WTC11 (cell line): ENCODE measurements around the gene EFHD2. TPM values are rescaled to one million over a fixed set of nuclear protein-coding genes. Genes with fewer than 3 reads are reported as not detected.

ENCODE experiments used
- ATAC-seq: fragments of 200-7000 bp; cut with Tn5 transposase; 2 replicates; pipeline ENCODE4 v1.10.0; 2021; ENCODE audit warnings: mild to moderate bottlenecking, moderate library complexity
- CTCF ChIA-PET: fragments of 300-600 bp; sonication (Branson Sonifier 250); formaldehyde crosslinking; loops from one replicate; lab custom pipeline; 2021; ENCODE audit warnings: antibody characterized with exemption; lab: Charles Lee
- POLR2A ChIA-PET: fragments of 350-600 bp; sonication (Branson Sonifier 250); formaldehyde crosslinking; loops from one replicate; lab custom pipeline; 2021; ENCODE audit warnings: antibody characterized with exemption; lab: Charles Lee
- DNase-seq: peaks from one replicate; pipeline ENCODE4 v3.0.0; 2021; ENCODE audit warnings: low spot score
- H3K27ac Mint-ChIP-seq: 2 replicates; pipeline ENCODE4 v1.8.0; 2021; ENCODE audit warnings: mixed read lengths
- H3K27me3 Mint-ChIP-seq: 2 replicates; pipeline ENCODE4 v1.8.0; 2021; ENCODE audit warnings: low read depth, mild to moderate bottlenecking, moderate library complexity, mixed read lengths
- H3K36me3 Mint-ChIP-seq: 2 replicates; pipeline ENCODE4 v1.8.0; 2021; ENCODE audit warnings: mixed read lengths
- H3K4me1 Mint-ChIP-seq: 2 replicates; pipeline ENCODE4 v1.8.0; 2022; ENCODE audit warnings: mixed read lengths
- H3K4me3 Mint-ChIP-seq: 2 replicates; pipeline ENCODE4 v1.8.0; 2021; ENCODE audit warnings: mild to moderate bottlenecking, moderate library complexity, mixed read lengths
- H3K9me3 Mint-ChIP-seq: 2 replicates; pipeline ENCODE4 v1.8.0; 2021; ENCODE audit warnings: mixed read lengths
- ATF1 ChIP-seq: sonication (generic); formaldehyde crosslinking; IDR thresholded peaks from 2 replicates; pipeline ENCODE4 v1.8.1; 2023; ENCODE audit warnings: mild to moderate bottlenecking, moderate library complexity, missing genetic modification reagents
- CREM ChIP-seq: sonication (generic); formaldehyde crosslinking; IDR thresholded peaks from 2 replicates; pipeline ENCODE4 v1.8.1; 2022; ENCODE audit warnings: mild to moderate bottlenecking, missing genetic modification reagents, moderate library complexity
- FOXJ3 ChIP-seq: sonication (generic); formaldehyde crosslinking; IDR thresholded peaks from 2 replicates; pipeline ENCODE4 v1.9.0; 2021; ENCODE audit warnings: missing genetic modification reagents, mild to moderate bottlenecking, borderline replicate concordance
- FOXP1 ChIP-seq: sonication (generic); formaldehyde crosslinking; IDR thresholded peaks from 2 replicates; pipeline ENCODE4 v1.8.0; 2022; ENCODE audit warnings: missing genetic modification reagents, mild to moderate bottlenecking, moderate library complexity, borderline replicate concordance
- MYBL2 ChIP-seq: sonication (generic); formaldehyde crosslinking; IDR thresholded peaks from 2 replicates; pipeline ENCODE4 v1.8.1; 2023; ENCODE audit warnings: mild to moderate bottlenecking, moderate library complexity, missing genetic modification reagents
- NFATC4 ChIP-seq: fragments of 250-450 bp; sonication (Bioruptor Pico); IDR thresholded peaks from 2 replicates; pipeline ENCODE4 v1.9.0; 2021; ENCODE audit warnings: mild to moderate bottlenecking
- NR1H2 ChIP-seq: sonication (generic); formaldehyde crosslinking; IDR thresholded peaks from 2 replicates; pipeline ENCODE4 v1.9.0; 2021; ENCODE audit warnings: mild to moderate bottlenecking, moderate library complexity, missing genetic modification reagents
- PRRX2 ChIP-seq: fragments of 250-450 bp; sonication (Bioruptor Pico); IDR thresholded peaks from 2 replicates; pipeline ENCODE4 v1.8.0; 2021; ENCODE audit warnings: mild to moderate bottlenecking
- RELA ChIP-seq: sonication (generic); formaldehyde crosslinking; IDR thresholded peaks from 2 replicates; pipeline ENCODE4 v1.8.1; 2022; ENCODE audit warnings: missing genetic modification reagents, mild to moderate bottlenecking, borderline replicate concordance
- SMAD3 ChIP-seq: sonication (generic); formaldehyde crosslinking; IDR thresholded peaks from 2 replicates; pipeline ENCODE4 v1.8.0; 2022; ENCODE audit warnings: missing genetic modification reagents, mild to moderate bottlenecking, borderline replicate concordance
- SP1 ChIP-seq: sonication (generic); formaldehyde crosslinking; conservative IDR thresholded peaks from 2 replicates; pipeline ENCODE4 v1.8.1; 2022; ENCODE audit warnings: missing genetic modification reagents
- TCF7 ChIP-seq: sonication (generic); formaldehyde crosslinking; IDR thresholded peaks from 2 replicates; pipeline ENCODE4 v1.8.0; 2022; ENCODE audit warnings: mild to moderate bottlenecking, low read depth, missing genetic modification reagents, moderate library complexity
- TEAD4 ChIP-seq: sonication (generic); formaldehyde crosslinking; IDR thresholded peaks from 2 replicates; pipeline ENCODE4 v1.8.0; 2022; ENCODE audit warnings: mild to moderate bottlenecking, missing genetic modification reagents
- ZNF317 ChIP-seq: sonication (generic); formaldehyde crosslinking; IDR thresholded peaks from 2 replicates; pipeline ENCODE4 v1.8.1; 2023; ENCODE audit warnings: low read depth, mild to moderate bottlenecking, moderate library complexity, missing genetic modification reagents, borderline replicate concordance
- ZNF671 ChIP-seq: fragments of 250-450 bp; sonication (Bioruptor Pico); IDR thresholded peaks from 2 replicates; pipeline ENCODE4 v1.8.0; 2021; ENCODE audit warnings: mild to moderate bottlenecking
- total RNA-seq: library from RNA; stranded (reverse); gene quantifications from 3 replicates; pipeline ENCODE4 v1.2.3, GENCODE V29; 2021
- TF ChIP-seq, protein P1 (sequence below): sonication (generic); formaldehyde crosslinking; conservative IDR thresholded peaks from 2 replicates; pipeline ENCODE4 v1.8.1; 2023; ENCODE audit warnings: mild to moderate bottlenecking, low read depth, missing genetic modification reagents, moderate library complexity
- TF ChIP-seq, protein P2 (sequence below): sonication (generic); formaldehyde crosslinking; IDR thresholded peaks from 2 replicates; pipeline ENCODE4 v1.8.1; 2023; ENCODE audit warnings: mild to moderate bottlenecking, missing genetic modification reagents
- TF ChIP-seq, protein P3 (sequence below): fragments of 250-450 bp; sonication (Bioruptor Pico); IDR thresholded peaks from 2 replicates; pipeline ENCODE4 v1.8.0; 2021; ENCODE audit warnings: mild to moderate bottlenecking
- TF ChIP-seq, protein P4 (sequence below): fragments of 250-450 bp; sonication (Bioruptor Pico); IDR thresholded peaks from 2 replicates; pipeline ENCODE4 v2.1.2; 2022; ENCODE audit warnings: mild to moderate bottlenecking, moderate library complexity
- TF ChIP-seq, protein P5 (sequence below): sonication (generic); formaldehyde crosslinking; IDR thresholded peaks from 2 replicates; pipeline ENCODE4 v1.8.0; 2022; ENCODE audit warnings: missing genetic modification reagents
- TF ChIP-seq, protein P6 (sequence below): sonication (generic); formaldehyde crosslinking; conservative IDR thresholded peaks from 2 replicates; pipeline ENCODE4 v1.8.1; 2022; ENCODE audit warnings: mild to moderate bottlenecking, missing genetic modification reagents
- TF ChIP-seq, protein P7 (sequence below): sonication (generic); formaldehyde crosslinking; IDR thresholded peaks from 2 replicates; pipeline ENCODE4 v1.8.1; 2022; ENCODE audit warnings: mild to moderate bottlenecking, missing genetic modification reagents, moderate library complexity, borderline replicate concordance

Gene EFHD2
- total RNA-seq, 1 experiment from 2014 or later = 23.8 TPM

DNA sequence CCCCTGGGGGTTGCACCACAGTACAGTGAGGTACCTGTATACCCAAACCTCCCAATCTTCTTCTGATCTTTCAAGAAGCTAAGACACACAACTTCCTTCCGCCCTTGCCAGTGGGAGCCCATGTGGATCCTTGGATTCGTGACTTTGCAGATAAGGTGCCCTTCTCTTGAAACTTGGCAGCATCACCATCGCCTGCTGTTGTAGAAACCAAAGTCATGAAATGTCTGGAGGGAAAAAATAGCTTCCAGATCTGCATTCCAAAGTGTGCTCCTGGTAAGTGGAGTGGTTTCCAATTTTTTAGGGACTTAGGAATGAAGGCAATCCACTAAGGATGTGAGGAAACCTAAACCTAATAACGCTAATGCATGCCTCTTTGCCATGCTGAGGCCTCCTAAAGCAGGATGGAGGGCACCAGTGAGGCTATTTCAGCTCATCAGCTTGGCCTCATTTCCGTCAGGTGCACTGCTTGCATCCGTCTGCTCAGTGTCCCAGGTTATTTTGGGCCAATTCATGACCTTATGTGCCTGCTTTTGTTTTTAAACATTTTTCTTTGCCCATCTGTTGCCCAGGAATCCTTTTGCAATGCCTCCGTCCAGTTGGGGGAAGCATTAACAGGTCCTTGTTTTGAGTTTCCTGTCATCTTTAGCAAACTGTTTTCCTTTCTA, 8.2 kb upstream of the EFHD2 start (continued):
- TF ChIP-seq, protein P1, sequence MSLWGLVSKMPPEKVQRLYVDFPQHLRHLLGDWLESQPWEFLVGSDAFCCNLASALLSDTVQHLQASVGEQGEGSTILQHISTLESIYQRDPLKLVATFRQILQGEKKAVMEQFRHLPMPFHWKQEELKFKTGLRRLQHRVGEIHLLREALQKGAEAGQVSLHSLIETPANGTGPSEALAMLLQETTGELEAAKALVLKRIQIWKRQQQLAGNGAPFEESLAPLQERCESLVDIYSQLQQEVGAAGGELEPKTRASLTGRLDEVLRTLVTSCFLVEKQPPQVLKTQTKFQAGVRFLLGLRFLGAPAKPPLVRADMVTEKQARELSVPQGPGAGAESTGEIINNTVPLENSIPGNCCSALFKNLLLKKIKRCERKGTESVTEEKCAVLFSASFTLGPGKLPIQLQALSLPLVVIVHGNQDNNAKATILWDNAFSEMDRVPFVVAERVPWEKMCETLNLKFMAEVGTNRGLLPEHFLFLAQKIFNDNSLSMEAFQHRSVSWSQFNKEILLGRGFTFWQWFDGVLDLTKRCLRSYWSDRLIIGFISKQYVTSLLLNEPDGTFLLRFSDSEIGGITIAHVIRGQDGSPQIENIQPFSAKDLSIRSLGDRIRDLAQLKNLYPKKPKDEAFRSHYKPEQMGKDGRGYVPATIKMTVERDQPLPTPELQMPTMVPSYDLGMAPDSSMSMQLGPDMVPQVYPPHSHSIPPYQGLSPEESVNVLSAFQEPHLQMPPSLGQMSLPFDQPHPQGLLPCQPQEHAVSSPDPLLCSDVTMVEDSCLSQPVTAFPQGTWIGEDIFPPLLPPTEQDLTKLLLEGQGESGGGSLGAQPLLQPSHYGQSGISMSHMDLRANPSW = no peak
- TF ChIP-seq, protein P2, sequence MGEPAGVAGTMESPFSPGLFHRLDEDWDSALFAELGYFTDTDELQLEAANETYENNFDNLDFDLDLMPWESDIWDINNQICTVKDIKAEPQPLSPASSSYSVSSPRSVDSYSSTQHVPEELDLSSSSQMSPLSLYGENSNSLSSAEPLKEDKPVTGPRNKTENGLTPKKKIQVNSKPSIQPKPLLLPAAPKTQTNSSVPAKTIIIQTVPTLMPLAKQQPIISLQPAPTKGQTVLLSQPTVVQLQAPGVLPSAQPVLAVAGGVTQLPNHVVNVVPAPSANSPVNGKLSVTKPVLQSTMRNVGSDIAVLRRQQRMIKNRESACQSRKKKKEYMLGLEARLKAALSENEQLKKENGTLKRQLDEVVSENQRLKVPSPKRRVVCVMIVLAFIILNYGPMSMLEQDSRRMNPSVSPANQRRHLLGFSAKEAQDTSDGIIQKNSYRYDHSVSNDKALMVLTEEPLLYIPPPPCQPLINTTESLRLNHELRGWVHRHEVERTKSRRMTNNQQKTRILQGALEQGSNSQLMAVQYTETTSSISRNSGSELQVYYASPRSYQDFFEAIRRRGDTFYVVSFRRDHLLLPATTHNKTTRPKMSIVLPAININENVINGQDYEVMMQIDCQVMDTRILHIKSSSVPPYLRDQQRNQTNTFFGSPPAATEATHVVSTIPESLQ (CRISPR knock-in tag) = no peak
- no peak for TF ChIP-seq NFATC4 (CRISPR knock-in tag)
- TF ChIP-seq ZNF671 = no peak
- TF ChIP-seq ATF1 (CRISPR knock-in tag) = no peak
- TF ChIP-seq MYBL2 (CRISPR knock-in tag) = no peak
- TF ChIP-seq TEAD4 = no peak
- no peak for TF ChIP-seq TCF7 (CRISPR knock-in tag)
- TF ChIP-seq, protein P3, sequence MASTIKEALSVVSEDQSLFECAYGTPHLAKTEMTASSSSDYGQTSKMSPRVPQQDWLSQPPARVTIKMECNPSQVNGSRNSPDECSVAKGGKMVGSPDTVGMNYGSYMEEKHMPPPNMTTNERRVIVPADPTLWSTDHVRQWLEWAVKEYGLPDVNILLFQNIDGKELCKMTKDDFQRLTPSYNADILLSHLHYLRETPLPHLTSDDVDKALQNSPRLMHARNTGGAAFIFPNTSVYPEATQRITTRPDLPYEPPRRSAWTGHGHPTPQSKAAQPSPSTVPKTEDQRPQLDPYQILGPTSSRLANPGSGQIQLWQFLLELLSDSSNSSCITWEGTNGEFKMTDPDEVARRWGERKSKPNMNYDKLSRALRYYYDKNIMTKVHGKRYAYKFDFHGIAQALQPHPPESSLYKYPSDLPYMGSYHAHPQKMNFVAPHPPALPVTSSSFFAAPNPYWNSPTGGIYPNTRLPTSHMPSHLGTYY (CRISPR knock-in tag) = no peak

DNA sequence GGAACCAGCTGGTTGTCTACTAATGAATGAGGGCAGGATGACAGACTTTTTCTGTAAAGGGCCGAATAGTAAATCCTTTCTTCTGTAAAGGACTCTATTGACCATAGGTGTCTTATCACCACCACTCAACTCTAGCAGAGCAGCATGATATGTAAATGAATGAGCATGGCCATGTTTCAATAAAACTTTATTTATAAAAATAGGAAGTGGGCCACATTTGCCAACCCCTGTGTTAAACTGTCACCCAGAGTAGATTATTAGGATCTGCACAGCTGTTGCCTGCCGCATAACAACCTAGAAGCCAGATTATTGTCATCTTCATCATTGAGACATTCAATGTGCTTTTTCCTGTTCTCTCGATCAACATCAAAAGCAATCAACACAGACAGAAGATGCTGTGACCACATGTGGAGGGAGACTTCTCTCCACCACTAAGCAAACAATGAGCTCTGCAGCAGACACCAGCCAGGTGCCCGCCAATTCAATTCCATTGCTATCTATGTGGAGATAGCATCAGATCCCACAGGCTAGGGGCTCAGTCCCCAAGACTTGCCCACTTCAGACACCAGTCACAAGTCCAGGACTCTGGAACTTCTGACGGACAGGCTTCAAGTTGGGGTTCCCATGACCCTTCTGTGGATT, 6.8 kb upstream of the EFHD2 start:
- CTCF ChIA-PET = no interaction called here
- TF ChIP-seq, protein P4, sequence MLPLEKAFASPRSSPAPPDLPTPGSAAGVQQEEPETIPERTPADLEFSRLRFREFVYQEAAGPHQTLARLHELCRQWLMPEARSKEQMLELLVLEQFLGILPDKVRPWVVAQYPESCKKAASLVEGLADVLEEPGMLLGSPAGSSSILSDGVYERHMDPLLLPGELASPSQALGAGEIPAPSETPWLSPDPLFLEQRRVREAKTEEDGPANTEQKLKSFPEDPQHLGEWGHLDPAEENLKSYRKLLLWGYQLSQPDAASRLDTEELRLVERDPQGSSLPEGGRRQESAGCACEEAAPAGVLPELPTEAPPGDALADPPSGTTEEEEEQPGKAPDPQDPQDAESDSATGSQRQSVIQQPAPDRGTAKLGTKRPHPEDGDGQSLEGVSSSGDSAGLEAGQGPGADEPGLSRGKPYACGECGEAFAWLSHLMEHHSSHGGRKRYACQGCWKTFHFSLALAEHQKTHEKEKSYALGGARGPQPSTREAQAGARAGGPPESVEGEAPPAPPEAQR = no peak
- TF ChIP-seq RELA (CRISPR knock-in tag) (no peak), FOXP1 (CRISPR knock-in tag) (no peak), ZNF317 (CRISPR knock-in tag) (no peak), SMAD3 (no peak), NFATC4 (CRISPR knock-in tag) (no peak), TCF7 (CRISPR knock-in tag) (no peak), NR1H2 (CRISPR knock-in tag) (no peak), PRRX2 (CRISPR knock-in tag) (no peak), FOXJ3 (no peak), SP1 (no peak), CREM (CRISPR knock-in tag) (no peak)
- TF ChIP-seq, protein P5, sequence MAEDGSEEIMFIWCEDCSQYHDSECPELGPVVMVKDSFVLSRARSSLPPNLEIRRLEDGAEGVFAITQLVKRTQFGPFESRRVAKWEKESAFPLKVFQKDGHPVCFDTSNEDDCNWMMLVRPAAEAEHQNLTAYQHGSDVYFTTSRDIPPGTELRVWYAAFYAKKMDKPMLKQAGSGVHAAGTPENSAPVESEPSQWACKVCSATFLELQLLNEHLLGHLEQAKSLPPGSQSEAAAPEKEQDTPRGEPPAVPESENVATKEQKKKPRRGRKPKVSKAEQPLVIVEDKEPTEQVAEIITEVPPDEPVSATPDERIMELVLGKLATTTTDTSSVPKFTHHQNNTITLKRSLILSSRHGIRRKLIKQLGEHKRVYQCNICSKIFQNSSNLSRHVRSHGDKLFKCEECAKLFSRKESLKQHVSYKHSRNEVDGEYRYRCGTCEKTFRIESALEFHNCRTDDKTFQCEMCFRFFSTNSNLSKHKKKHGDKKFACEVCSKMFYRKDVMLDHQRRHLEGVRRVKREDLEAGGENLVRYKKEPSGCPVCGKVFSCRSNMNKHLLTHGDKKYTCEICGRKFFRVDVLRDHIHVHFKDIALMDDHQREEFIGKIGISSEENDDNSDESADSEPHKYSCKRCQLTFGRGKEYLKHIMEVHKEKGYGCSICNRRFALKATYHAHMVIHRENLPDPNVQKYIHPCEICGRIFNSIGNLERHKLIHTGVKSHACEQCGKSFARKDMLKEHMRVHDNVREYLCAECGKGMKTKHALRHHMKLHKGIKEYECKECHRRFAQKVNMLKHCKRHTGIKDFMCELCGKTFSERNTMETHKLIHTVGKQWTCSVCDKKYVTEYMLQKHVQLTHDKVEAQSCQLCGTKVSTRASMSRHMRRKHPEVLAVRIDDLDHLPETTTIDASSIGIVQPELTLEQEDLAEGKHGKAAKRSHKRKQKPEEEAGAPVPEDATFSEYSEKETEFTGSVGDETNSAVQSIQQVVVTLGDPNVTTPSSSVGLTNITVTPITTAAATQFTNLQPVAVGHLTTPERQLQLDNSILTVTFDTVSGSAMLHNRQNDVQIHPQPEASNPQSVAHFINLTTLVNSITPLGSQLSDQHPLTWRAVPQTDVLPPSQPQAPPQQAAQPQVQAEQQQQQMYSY (CRISPR knock-in tag) = no peak
- TF ChIP-seq, protein P6, sequence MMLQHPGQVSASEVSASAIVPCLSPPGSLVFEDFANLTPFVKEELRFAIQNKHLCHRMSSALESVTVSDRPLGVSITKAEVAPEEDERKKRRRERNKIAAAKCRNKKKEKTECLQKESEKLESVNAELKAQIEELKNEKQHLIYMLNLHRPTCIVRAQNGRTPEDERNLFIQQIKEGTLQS (CRISPR knock-in tag) = no peak
- TF ChIP-seq, protein P7, sequence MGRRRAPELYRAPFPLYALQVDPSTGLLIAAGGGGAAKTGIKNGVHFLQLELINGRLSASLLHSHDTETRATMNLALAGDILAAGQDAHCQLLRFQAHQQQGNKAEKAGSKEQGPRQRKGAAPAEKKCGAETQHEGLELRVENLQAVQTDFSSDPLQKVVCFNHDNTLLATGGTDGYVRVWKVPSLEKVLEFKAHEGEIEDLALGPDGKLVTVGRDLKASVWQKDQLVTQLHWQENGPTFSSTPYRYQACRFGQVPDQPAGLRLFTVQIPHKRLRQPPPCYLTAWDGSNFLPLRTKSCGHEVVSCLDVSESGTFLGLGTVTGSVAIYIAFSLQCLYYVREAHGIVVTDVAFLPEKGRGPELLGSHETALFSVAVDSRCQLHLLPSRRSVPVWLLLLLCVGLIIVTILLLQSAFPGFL (CRISPR knock-in tag) = no peak

More for the DNA sequence above, 6.8 kb upstream of the EFHD2 start:
- ATAC-seq = no peak
- peaks cover 8% of the 10 kb centered on the region for H3K4me1 Mint-ChIP-seq
- H3K36me3 Mint-ChIP-seq = peaks cover 19% of the 10 kb centered on the region
- POLR2A ChIA-PET = interaction anchor here (0.6 kb wide), 1 partner anchor 749 kb away, joined by 4 read pairs; no protein-coding TSS in a partner anchor
- H3K4me3 Mint-ChIP-seq = no peak overlapping the region
- peaks cover 19% of the 10 kb centered on the region for H3K27me3 Mint-ChIP-seq
- H3K9me3 Mint-ChIP-seq = peaks cover 22% of the 10 kb centered on the region
- H3K27ac Mint-ChIP-seq = no peak overlapping the region
- DNase-seq = no peak
